ENCODE measurements around the gene FAM117B.

GRCh38 chr2:202632682-202633290 is 2.0 kb upstream of the FAM117B start:
- TF ChIP-seq, protein P1, sequence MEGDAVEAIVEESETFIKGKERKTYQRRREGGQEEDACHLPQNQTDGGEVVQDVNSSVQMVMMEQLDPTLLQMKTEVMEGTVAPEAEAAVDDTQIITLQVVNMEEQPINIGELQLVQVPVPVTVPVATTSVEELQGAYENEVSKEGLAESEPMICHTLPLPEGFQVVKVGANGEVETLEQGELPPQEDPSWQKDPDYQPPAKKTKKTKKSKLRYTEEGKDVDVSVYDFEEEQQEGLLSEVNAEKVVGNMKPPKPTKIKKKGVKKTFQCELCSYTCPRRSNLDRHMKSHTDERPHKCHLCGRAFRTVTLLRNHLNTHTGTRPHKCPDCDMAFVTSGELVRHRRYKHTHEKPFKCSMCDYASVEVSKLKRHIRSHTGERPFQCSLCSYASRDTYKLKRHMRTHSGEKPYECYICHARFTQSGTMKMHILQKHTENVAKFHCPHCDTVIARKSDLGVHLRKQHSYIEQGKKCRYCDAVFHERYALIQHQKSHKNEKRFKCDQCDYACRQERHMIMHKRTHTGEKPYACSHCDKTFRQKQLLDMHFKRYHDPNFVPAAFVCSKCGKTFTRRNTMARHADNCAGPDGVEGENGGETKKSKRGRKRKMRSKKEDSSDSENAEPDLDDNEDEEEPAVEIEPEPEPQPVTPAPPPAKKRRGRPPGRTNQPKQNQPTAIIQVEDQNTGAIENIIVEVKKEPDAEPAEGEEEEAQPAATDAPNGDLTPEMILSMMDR (IDR thresholded peaks at IDR 0.05; ENCODE audit: insufficient read depth, low read length, poor library complexity, severe bottlenecking): no peak
- no peak for TF ChIP-seq EZH2phosphoT487 (conservative IDR thresholded peaks at IDR 0.05; ENCODE audit: low read length)
